K562 (cell line): ENCODE measurements around the gene NKAIN4. TPM values are rescaled to one million over a fixed set of nuclear protein-coding genes. Genes with fewer than 3 reads are reported as not detected.

ENCODE experiments used
- ARID3B ChIP-seq: fragments of 250-450 bp; sonication (Bioruptor Pico); IDR thresholded peaks from 2 replicates; pipeline ENCODE4 v1.4.0; 2020; ENCODE audit warnings: borderline replicate concordance
- HDAC8 ChIP-seq: fragments of 450-650 bp; IDR thresholded peaks from 2 replicates; pipeline ENCODE4 v1.6.1; 2016; ENCODE audit warnings: mild to moderate bottlenecking, missing genetic modification characterization, moderate library complexity, missing compliant biosample characterization
- MAZ ChIP-seq, 2 experiments: fragments of 450-650 bp in 1 of 2; sonication (generic) in 1 of 2; formaldehyde crosslinking; IDR thresholded peaks in 1 of 2; conservative IDR thresholded peaks in 1 of 2; 2 replicates each; pipeline versions ENCODE4 v1.4.0 to v1.5.0; 2020; ENCODE audit warnings: mild to moderate bottlenecking in 1 of 2, missing genetic modification reagents in 1 of 2
- MTA1 ChIP-seq: fragments of 450-650 bp; IDR thresholded peaks from 2 replicates; pipeline ENCODE4 v1.6.1; 2017; ENCODE audit warnings: borderline replicate concordance
- NFXL1 ChIP-seq: fragments of 450-650 bp; formaldehyde crosslinking; IDR thresholded peaks from 2 replicates; pipeline ENCODE4 v1.4.0; 2021; ENCODE audit warnings: mild to moderate bottlenecking
- PCBP1 ChIP-seq: fragments of 200-400 bp; formaldehyde crosslinking; IDR thresholded peaks from 2 replicates; pipeline ENCODE4 v1.6.1; 2018; ENCODE audit warnings: mild to moderate bottlenecking, low read depth, low read length; ENCODE audit not compliant: poor library complexity, severe bottlenecking
- RBM15 ChIP-seq: fragments of 200-400 bp; formaldehyde crosslinking; IDR thresholded peaks from 2 replicates; pipeline ENCODE4 v1.6.1; 2018; ENCODE audit warnings: mild to moderate bottlenecking, low read length, moderate library complexity; ENCODE audit not compliant: insufficient read depth
- RNF2 ChIP-seq: sonication (generic); IDR thresholded peaks from 2 replicates; pipeline ENCODE4 v1.6.1; 2016
- RREB1 ChIP-seq: fragments of 250-450 bp; sonication (Bioruptor Pico); IDR thresholded peaks from 2 replicates; pipeline ENCODE4 v1.4.0; 2020
- TCFL5 ChIP-seq: fragments of 250-450 bp; sonication (Bioruptor Pico); conservative IDR thresholded peaks from 2 replicates; pipeline ENCODE4 v1.6.1; 2021; ENCODE audit warnings: mild to moderate bottlenecking, moderate library complexity, matching md5 sums
- TEAD1 ChIP-seq, 2 experiments: fragments of 450-650 bp in 1 of 2; sonication (generic) in 1 of 2; formaldehyde crosslinking; IDR thresholded peaks; 2 replicates each; pipeline versions ENCODE4 v1.4.0 to v1.8.0; 2020 to 2022; ENCODE audit warnings: mild to moderate bottlenecking in 2 of 2, missing genetic modification reagents in 1 of 2
- TOE1 ChIP-seq, 2 experiments: fragments of 450-650 bp in 1 of 2; sonication (generic) in 1 of 2; formaldehyde crosslinking in 1 of 2; IDR thresholded peaks; 2 replicates each; pipeline versions ENCODE4 v1.7.1 to v1.8.0; 2016 to 2022; ENCODE audit warnings: borderline replicate concordance in 2 of 2, mild to moderate bottlenecking in 2 of 2, antibody characterized with exemption in 1 of 2, inconsistent platforms in 1 of 2, low read depth in 1 of 2, missing genetic modification reagents in 1 of 2, moderate library complexity in 1 of 2
- ZBTB1 ChIP-seq: sonication (generic); formaldehyde crosslinking; IDR thresholded peaks from 2 replicates; pipeline ENCODE4 v1.8.1; 2023; ENCODE audit warnings: missing genetic modification reagents, low read depth, mild to moderate bottlenecking, borderline replicate concordance
- ZBTB17 ChIP-seq: fragments of 450-650 bp; formaldehyde crosslinking; IDR thresholded peaks from 2 replicates; pipeline ENCODE4 v1.4.0; 2020; ENCODE audit warnings: mild to moderate bottlenecking
- ZBTB49 ChIP-seq: sonication (generic); formaldehyde crosslinking; IDR thresholded peaks from 2 replicates; pipeline ENCODE4 v1.8.0; 2022; ENCODE audit warnings: missing genetic modification reagents, mild to moderate bottlenecking, borderline replicate concordance
- ZNF511 ChIP-seq: sonication (generic); formaldehyde crosslinking; IDR thresholded peaks from 2 replicates; pipeline ENCODE4 v1.8.0; 2022; ENCODE audit warnings: mild to moderate bottlenecking, missing genetic modification reagents
- polyA plus RNA-seq, 8 experiments: library from polyadenylated mRNA; depleted of rRNA in 4 of 8; stranded (reverse) in 5 of 8; unstranded in 3 of 8; fragments of >200 nt; fragmentation: Nextera tagmentation in 2 of 8; fragmentation: Illumina TruSeq in 1 of 8; extraction: Ambion mirVana in 2 of 8; extraction: Trizol in 1 of 8; gene quantifications; 2 replicates each; pipeline versions ENCODE4 v1.2.1 to v1.2.3, GENCODE V29; 2011 to 2014; ENCODE audit warnings: inconsistent platforms in 1 of 8, missing spikeins in 1 of 8
- total RNA-seq, 7 experiments: library from RNA; depleted of rRNA in 6 of 7; stranded (reverse); fragments of >200 nt in 6 of 7; fragmentation: Illumina TruSeq in 2 of 7; extraction: Trizol in 2 of 7; gene quantifications; 2 replicates each; pipeline versions ENCODE4 v1.2.1 to v1.2.3, GENCODE V29; 2011 to 2021; ENCODE audit warnings: low replicate concordance in 1 of 7

NKAIN4 gene
- total and polyA plus RNA-seq, 9 of the 15 experiments (the other 6 are each of a cell fraction or from before 2014, with no cell fraction given): not detected

- TF ChIP-seq RREB1 (CRISPR knock-in tag): 0 out of 2 replicates have a peak, but pooled peaks have one; percentile 47
- no peak for TF ChIP-seq ZNF511 (CRISPR knock-in tag)
- peak in 1 of 2 experiments; percentile 58; a peak in 2 of 4 replicates for TF ChIP-seq MAZ (CRISPR knock-in tag; conservative IDR thresholded peaks at IDR 0.05 in 1 of 2, IDR thresholded peaks at IDR 0.05 in 1 of 2)
- TF ChIP-seq NFXL1: peak; percentile 72
- peak; percentile 87; the same call in 1 of the 2 replicates for TF ChIP-seq ARID3B
- peak in 1 of 2 experiments; percentile 95; a peak in 2 of 4 replicates for TF ChIP-seq TEAD1 (CRISPR knock-in tag; IDR thresholded peaks at IDR 0.05)
- TF ChIP-seq ZBTB1: no peak
- TF ChIP-seq ZBTB49 (CRISPR knock-in tag): no peak
- peak; percentile 91 for TF ChIP-seq TCFL5
- no peak for TF ChIP-seq RNF2
- no peak for TF ChIP-seq RBM15
- peak; percentile 96 for TF ChIP-seq HDAC8 (tag)
- TF ChIP-seq PCBP1: no peak
- peak; percentile 88 for TF ChIP-seq ZBTB17 (CRISPR knock-in tag)
- no peak for TF ChIP-seq MTA1
- TF ChIP-seq TOE1 (IDR thresholded peaks at IDR 0.05; ENCODE audit: borderline replicate concordance): no peak
- no peak for TF ChIP-seq TOE1 (CRISPR knock-in tag; IDR thresholded peaks at IDR 0.05; ENCODE audit: borderline replicate concordance, low read depth)
Observed at GRCh38 chr20:63264000-63264399, 9.7 kb upstream of the NKAIN4 start (continued).
